ENCODE measurements around the gene UBE2E3.

Gene UBE2E3

DNA sequence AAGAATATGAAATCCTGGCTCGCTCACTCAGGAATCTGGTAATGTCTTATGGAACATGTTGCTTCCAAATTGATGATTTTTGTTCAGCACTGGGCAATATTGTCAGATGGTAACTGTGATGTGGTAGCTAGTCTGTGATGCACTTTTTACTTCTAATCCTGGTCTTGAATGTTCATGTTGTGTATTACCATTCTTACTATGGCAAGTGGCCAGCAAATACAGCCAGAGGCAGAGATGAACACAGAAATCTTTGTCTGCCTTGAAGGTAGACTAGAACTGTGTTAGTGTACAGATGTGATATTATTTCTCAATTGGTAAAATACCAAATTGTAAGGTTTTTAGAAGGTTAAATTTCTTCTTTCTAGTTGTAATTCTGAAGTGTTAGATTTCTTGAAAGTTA lies 83.3 kb downstream of the UBE2E3 start (continued):
- TF ChIP-seq, protein P1, sequence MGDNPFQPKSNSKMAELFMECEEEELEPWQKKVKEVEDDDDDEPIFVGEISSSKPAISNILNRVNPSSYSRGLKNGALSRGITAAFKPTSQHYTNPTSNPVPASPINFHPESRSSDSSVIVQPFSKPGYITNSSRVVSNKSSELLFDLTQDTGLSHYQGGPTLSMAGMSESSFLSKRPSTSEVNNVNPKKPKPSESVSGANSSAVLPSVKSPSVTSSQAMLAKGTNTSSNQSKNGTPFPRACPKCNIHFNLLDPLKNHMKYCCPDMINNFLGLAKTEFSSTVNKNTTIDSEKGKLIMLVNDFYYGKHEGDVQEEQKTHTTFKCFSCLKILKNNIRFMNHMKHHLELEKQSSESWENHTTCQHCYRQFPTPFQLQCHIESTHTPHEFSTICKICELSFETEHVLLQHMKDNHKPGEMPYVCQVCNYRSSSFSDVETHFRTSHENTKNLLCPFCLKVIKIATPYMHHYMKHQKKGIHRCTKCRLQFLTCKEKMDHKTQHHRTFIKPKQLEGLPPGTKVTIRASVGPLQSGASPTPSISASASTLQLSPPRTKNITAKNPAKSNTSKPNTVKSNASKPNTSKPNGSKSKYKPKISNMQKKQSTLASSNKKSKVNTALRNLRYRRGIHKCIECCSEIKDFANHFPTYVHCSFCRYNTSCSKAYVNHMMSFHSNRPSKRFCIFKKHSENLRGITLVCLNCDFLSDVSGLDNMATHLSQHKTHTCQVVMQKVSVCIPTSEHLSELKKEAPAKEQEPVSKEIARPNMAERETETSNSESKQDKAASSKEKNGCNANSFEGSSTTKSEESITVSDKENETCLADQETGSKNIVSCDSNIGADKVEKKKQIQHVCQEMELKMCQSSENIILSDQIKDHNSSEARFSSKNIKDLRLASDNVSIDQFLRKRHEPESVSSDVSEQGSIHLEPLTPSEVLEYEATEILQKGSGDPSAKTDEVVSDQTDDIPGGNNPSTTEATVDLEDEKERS (tag by site-specific recombination; IDR thresholded peaks at IDR 0.05), result no peak

DNA sequence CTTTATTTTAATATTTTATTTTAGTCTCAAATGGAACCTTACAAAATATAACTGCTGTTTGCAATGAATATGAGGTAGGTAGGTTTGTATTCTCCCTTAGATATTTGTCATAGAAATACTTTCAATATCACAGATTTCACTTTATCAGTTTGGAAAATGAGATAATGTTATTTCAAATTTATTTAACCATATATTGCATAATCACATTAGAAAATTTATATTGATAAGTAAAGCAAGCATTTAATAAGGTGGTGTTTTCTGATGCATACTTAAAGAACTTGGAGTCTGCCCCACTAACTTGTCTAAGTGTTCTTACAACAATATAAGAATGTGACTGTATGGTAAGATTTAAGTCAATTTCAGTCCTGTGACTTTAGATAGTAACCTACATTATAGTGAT lies 85.1 kb downstream of the UBE2E3 start:
- ChIA-PET POLR2A (no interaction called here), CTCF (interaction anchor here (0.6 kb wide), 1 partner anchor 40 kb away, joined by 3 read pairs; no protein-coding TSS in a partner anchor)
- TF ChIP-seq ZNF132 (tag by site-specific recombination; IDR thresholded peaks at IDR 0.05; ENCODE audit: borderline replicate concordance) (no peak), ZNF37A (tag by site-specific recombination; IDR thresholded peaks at IDR 0.05) (no peak), ZBTB20 (tag by site-specific recombination; IDR thresholded peaks at IDR 0.05) (no peak), ZNF521 (tag by site-specific recombination; IDR thresholded peaks at IDR 0.05) (no peak), ZSCAN30 (tag by site-specific recombination; IDR thresholded peaks at IDR 0.05) (no peak), ZNF140 (tag by site-specific recombination; IDR thresholded peaks at IDR 0.05) (no peak), ZNF433 (tag by site-specific recombination; IDR thresholded peaks at IDR 0.05; ENCODE audit: low read depth) (no peak), ZNF155 (tag by site-specific recombination; IDR thresholded peaks at IDR 0.05) (no peak), GLI4 (tag by site-specific recombination; IDR thresholded peaks at IDR 0.05) (no peak)
- TF ChIP-seq, protein P2, sequence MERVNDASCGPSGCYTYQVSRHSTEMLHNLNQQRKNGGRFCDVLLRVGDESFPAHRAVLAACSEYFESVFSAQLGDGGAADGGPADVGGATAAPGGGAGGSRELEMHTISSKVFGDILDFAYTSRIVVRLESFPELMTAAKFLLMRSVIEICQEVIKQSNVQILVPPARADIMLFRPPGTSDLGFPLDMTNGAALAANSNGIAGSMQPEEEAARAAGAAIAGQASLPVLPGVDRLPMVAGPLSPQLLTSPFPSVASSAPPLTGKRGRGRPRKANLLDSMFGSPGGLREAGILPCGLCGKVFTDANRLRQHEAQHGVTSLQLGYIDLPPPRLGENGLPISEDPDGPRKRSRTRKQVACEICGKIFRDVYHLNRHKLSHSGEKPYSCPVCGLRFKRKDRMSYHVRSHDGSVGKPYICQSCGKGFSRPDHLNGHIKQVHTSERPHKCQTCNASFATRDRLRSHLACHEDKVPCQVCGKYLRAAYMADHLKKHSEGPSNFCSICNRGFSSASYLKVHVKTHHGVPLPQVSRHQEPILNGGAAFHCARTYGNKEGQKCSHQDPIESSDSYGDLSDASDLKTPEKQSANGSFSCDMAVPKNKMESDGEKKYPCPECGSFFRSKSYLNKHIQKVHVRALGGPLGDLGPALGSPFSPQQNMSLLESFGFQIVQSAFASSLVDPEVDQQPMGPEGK (tag by site-specific recombination; IDR thresholded peaks at IDR 0.05), result no peak
- TF ChIP-seq, protein P3, sequence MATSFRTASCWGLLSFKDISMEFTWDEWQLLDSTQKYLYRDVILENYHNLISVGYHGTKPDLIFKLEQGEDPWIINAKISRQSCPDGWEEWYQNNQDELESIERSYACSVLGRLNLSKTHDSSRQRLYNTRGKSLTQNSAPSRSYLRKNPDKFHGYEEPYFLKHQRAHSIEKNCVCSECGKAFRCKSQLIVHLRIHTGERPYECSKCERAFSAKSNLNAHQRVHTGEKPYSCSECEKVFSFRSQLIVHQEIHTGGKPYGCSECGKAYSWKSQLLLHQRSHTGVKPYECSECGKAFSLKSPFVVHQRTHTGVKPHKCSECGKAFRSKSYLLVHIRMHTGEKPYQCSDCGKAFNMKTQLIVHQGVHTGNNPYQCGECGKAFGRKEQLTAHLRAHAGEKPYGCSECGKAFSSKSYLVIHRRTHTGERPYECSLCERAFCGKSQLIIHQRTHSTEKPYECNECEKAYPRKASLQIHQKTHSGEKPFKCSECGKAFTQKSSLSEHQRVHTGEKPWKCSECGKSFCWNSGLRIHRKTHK (tag by site-specific recombination; IDR thresholded peaks at IDR 0.05), result no peak
- Histone ChIP-seq H3K27ac (ENCODE audit: extremely low read depth, low read depth, low read length) (no peak overlapping the region), H3K4me1 (ENCODE audit: control insufficient read depth, insufficient read depth, low read length) (peaks cover 4% of the 10 kb centered on the region; the same call in 1 of the 2 replicates), H3K4me3 (ENCODE audit: low read depth, low read length) (no peak overlapping the region), H3K36me3 (ENCODE audit: control insufficient read depth in 2 of 2, insufficient read depth in 1 of 2, low read length in 2 of 2) (peaks cover 0 to 3% of the 10 kb centered on the region in 2 experiments; a peak in 1 of 3 replicates), H3K9me3 (ENCODE audit: control insufficient read depth, insufficient read depth, low read depth, low read length) (no peaks in the 10 kb centered on the region)

- Histone ChIP-seq H3K9me3 (ENCODE audit: control insufficient read depth, insufficient read depth, low read depth, low read length) (no peaks in the 10 kb centered on the region), H3K4me1 (ENCODE audit: control insufficient read depth, insufficient read depth, low read length) (peaks cover 4% of the 10 kb centered on the region; the same call in 1 of the 2 replicates), H3K4me3 (ENCODE audit: low read depth, low read length) (no peak overlapping the region), H3K36me3 (ENCODE audit: control insufficient read depth in 2 of 2, insufficient read depth in 1 of 2, low read length in 2 of 2) (peaks cover 0 to 3% of the 10 kb centered on the region in 2 experiments; a peak in 1 of 3 replicates), H3K27ac (ENCODE audit: extremely low read depth, low read depth, low read length) (no peak overlapping the region)
- TF ChIP-seq ZBTB21 (tag by site-specific recombination; IDR thresholded peaks at IDR 0.05) (no peak), ZNF473 (tag by site-specific recombination; IDR thresholded peaks at IDR 0.05) (no peak), ZNF626 (tag by site-specific recombination; IDR thresholded peaks at IDR 0.05) (no peak)
- TF ChIP-seq, protein P4, sequence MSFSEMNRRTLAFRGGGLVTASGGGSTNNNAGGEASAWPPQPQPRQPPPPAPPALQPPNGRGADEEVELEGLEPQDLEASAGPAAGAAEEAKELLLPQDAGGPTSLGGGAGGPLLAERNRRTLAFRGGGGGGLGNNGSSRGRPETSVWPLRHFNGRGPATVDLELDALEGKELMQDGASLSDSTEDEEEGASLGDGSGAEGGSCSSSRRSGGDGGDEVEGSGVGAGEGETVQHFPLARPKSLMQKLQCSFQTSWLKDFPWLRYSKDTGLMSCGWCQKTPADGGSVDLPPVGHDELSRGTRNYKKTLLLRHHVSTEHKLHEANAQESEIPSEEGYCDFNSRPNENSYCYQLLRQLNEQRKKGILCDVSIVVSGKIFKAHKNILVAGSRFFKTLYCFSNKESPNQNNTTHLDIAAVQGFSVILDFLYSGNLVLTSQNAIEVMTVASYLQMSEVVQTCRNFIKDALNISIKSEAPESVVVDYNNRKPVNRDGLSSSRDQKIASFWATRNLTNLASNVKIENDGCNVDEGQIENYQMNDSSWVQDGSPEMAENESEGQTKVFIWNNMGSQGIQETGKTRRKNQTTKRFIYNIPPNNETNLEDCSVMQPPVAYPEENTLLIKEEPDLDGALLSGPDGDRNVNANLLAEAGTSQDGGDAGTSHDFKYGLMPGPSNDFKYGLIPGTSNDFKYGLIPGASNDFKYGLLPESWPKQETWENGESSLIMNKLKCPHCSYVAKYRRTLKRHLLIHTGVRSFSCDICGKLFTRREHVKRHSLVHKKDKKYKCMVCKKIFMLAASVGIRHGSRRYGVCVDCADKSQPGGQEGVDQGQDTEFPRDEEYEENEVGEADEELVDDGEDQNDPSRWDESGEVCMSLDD (tag by site-specific recombination; IDR thresholded peaks at IDR 0.05), result no peak
- CTCF ChIA-PET, result interaction anchor here (1.4 kb wide), 1 partner anchor 82 kb away, joined by 4 read pairs; no protein-coding TSS in a partner anchor
- POLR2A ChIA-PET, result no interaction called here
Measured at GRCh38 chr2:181066333-181066732, 85.9 kb downstream of the UBE2E3 start.

All from HEK293 (cell line).